Activated T-helper 1 cell treated with anti-CD3 and anti-CD28 coated beads, Interleukin-2, amount 50 U/mL, for 16 hours (primary cell): ENCODE results near the gene ZNF382.
"Not testable (repeated sequence)": the region's sequence is repeated elsewhere in the genome, so short reads cannot be mapped to it uniquely, and the experiment has no call there.

Experiments
- DNase-seq, 2 donors: peaks; one replicate each; pipeline ENCODE4 v3.0.0-alpha.2; 2020; ENCODE audit warnings: low read depth in 1 of 2, low spot score in 1 of 2

Gene ZNF382

GRCh38 chr19:36605101-36605876 is at the start of gene ZNF382:
Gene ZNF382, plus strand, starts transcription at chr19:36605313. Its CDS starts 4,602 bp downstream, at chr19:36609915.
- peak; percentile 69 to 79 for DNase-seq

GRCh38 chr19:36564391-36564790 is 40.7 kb upstream of the ZNF382 start:
- no peak for DNase-seq

GRCh38 chr19:36572593-36573019 is 32.5 kb upstream of the ZNF382 start:
- DNase-seq = no peak

GRCh38 chr19:36573020-36573894 is 31.9 kb upstream of the ZNF382 start, which contains the start of gene ZNF529:
Gene ZNF529, minus strand, starts transcription at chr19:36573292. Its CDS starts 946 bp downstream, at chr19:36572346.
- DNase-seq = peak; percentile 62 to 76

- no peak for DNase-seq
Observed at GRCh38 chr19:36573895-36574720, 31.0 kb upstream of the ZNF382 start.

GRCh38 chr19:36574741-36575140 is 30.4 kb upstream of the ZNF382 start:
- DNase-seq = no peak

- DNase-seq = no peak
Observed at GRCh38 chr19:36577271-36577996, 27.7 kb upstream of the ZNF382 start.

- no peak for DNase-seq
Observed at GRCh38 chr19:36579255-36579654, 25.9 kb upstream of the ZNF382 start.

GRCh38 chr19:36602681-36603080 is 2.4 kb upstream of the ZNF382 start:
- DNase-seq = not testable (repeated sequence)

- peak; percentile 71 to 80 for DNase-seq
Observed at GRCh38 chr19:36604656-36605100, 435 bp upstream of the ZNF382 start.

GRCh38 chr19:36605877-36606478 is 865 bp downstream of the ZNF382 start:
- no peak for DNase-seq

- no peak for DNase-seq
Observed at GRCh38 chr19:36627057-36627456, 21.9 kb downstream of the ZNF382 start.

- DNase-seq = no peak
Observed at GRCh38 chr19:36635342-36635741, 30.2 kb downstream of the ZNF382 start.

GRCh38 chr19:36638862-36639510 is 33.9 kb downstream of the ZNF382 start:
- DNase-seq = no peak

GRCh38 chr19:36646746-36647145 is 41.6 kb downstream of the ZNF382 start:
- DNase-seq = no peak

- no peak for DNase-seq
Observed at GRCh38 chr19:36652958-36653357, 47.8 kb downstream of the ZNF382 start.

- no peak for DNase-seq
Observed at GRCh38 chr19:36665832-36666231, 60.7 kb downstream of the ZNF382 start.

GRCh38 chr19:36668646-36669045 is 63.5 kb downstream of the ZNF382 start:
- DNase-seq = no peak

GRCh38 chr19:36672368-36672767 is 67.3 kb downstream of the ZNF382 start:
- DNase-seq = no peak
